ENCODE results near the gene ZNF792. TPM values are rescaled to one million over a fixed set of nuclear protein-coding genes. Genes with fewer than 3 reads are reported as not detected.
"Not testable (repeated sequence)": the region's sequence is repeated elsewhere in the genome, so short reads cannot be mapped to it uniquely, and the experiment has no call there.

The ZNF792 gene
- total RNA-seq, 1 experiment from 2014 or later = 1.8 TPM

- no peak for DNase-seq (ENCODE audit: low read depth)
Observed at GRCh38 chr19:34926361-34926684, 37.7 kb downstream of the ZNF792 start.

- no peak for DNase-seq (ENCODE audit: low read depth)
Observed at GRCh38 chr19:34925278-34925855, 38.7 kb downstream of the ZNF792 start.

- not testable (repeated sequence) for DNase-seq (ENCODE audit: low read depth)
Observed at GRCh38 chr19:34920090-34920786, 43.8 kb downstream of the ZNF792 start.

- DNase-seq (ENCODE audit: low read depth) = no peak
Observed at GRCh38 chr19:34918190-34918589, 45.8 kb downstream of the ZNF792 start.

GRCh38 chr19:34917144-34917543 is 46.9 kb downstream of the ZNF792 start:
- not testable (repeated sequence) for DNase-seq (ENCODE audit: low read depth)

- peak; percentile 48 for DNase-seq (ENCODE audit: low read depth)
Observed at GRCh38 chr19:34910770-34911169, 53.3 kb downstream of the ZNF792 start.

Other genes with a start within 250 kb of the ZNF792 start
- 6.6 and 8.9 TPM in 2 replicates for gene ZNF181, start 230.0 kb downstream of the ZNF792 start, total RNA-seq (2014; rRNA removed; shearing (Covaris generic))
- 7.0 and 7.2 TPM in 2 replicates for gene ZNF599, start 191.0 kb downstream of the ZNF792 start, total RNA-seq (2014; rRNA removed; shearing (Covaris generic))
- gene ZNF30, start 37.3 kb downstream of the ZNF792 start, total RNA-seq (2014; rRNA removed; shearing (Covaris generic)) = 3.1 and 3.2 TPM in 2 replicates
- 35.1 and 63.9 TPM in 2 replicates for gene GRAMD1A, start 36.1 kb upstream of the ZNF792 start, total RNA-seq (2014; rRNA removed; shearing (Covaris generic))
- 9.3 and 13.5 TPM in 2 replicates for gene SCN1B, start 66.2 kb upstream of the ZNF792 start, total RNA-seq (2014; rRNA removed; shearing (Covaris generic))
- not detected in 2 replicates for gene HPN, start 77.5 kb upstream of the ZNF792 start, total RNA-seq (2014; rRNA removed; shearing (Covaris generic))
- not detected in 2 replicates for gene FXYD3, start 151.6 kb upstream of the ZNF792 start, total RNA-seq (2014; rRNA removed; shearing (Covaris generic))
- not detected in 2 replicates for gene LGI4, start 170.8 kb upstream of the ZNF792 start, total RNA-seq (2014; rRNA removed; shearing (Covaris generic))
- gene FXYD1, start 174.6 kb upstream of the ZNF792 start, total RNA-seq (2014; rRNA removed; shearing (Covaris generic)) = not detected in 2 replicates
- gene FXYD7, start 179.0 kb upstream of the ZNF792 start, total RNA-seq (2014; rRNA removed; shearing (Covaris generic)) = 0.66 and 1.7 TPM in 2 replicates
- 255 and 385 TPM in 2 replicates for gene FXYD5, start 190.5 kb upstream of the ZNF792 start, total RNA-seq (2014; rRNA removed; shearing (Covaris generic))